Adrenal gland (tissue), 5 donors: ENCODE data around the gene ZNF93.

Experiments used
- POLR2A ChIP-seq, 2 donors: fragments of 450-650 bp; IDR thresholded peaks; one replicate each; pipeline ENCODE4 v1.6.1; 2017; ENCODE audit warnings: antibody characterized with exemption in 2 of 2, mild to moderate bottlenecking in 2 of 2, moderate library complexity in 1 of 2
- TF ChIP-seq, protein P1 (sequence below), 6 experiments: fragments of 450-650 bp in 4 of 6; fragments of 200-600 bp in 2 of 6; sonication (generic) in 1 of 6; IDR thresholded peaks; 1 replicate in 5 of 6; 2 replicates in 1 of 6; pipeline versions ENCODE4 v1.5.1 to v1.8.0; 2016 to 2021; ENCODE audit warnings: antibody characterized with exemption in 6 of 6, mild to moderate bottlenecking in 2 of 6, moderate library complexity in 1 of 6
- donor health status: DM: no; HTN: no; CAD: no.

DNA sequence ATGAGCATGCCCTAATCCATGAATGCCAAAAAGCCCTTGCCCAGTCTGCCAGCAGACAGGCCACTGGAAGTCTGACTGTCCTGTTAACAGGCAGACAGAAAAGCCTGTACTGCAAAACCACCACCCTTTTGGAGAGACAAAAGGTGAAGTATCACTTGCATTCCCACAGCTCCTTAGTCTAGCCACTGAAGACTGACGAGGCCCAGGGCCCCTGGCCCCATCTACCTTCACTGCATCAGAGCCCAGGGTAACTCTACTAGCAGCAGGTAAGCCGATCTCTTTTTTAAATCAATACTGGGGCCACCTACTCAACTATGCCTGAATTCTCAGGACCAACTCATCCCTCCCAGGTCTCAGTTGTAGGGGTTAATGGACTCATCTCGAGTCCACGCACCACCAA lies 45.5 kb downstream of the ZNF93 start:
- TF ChIP-seq, protein P1, sequence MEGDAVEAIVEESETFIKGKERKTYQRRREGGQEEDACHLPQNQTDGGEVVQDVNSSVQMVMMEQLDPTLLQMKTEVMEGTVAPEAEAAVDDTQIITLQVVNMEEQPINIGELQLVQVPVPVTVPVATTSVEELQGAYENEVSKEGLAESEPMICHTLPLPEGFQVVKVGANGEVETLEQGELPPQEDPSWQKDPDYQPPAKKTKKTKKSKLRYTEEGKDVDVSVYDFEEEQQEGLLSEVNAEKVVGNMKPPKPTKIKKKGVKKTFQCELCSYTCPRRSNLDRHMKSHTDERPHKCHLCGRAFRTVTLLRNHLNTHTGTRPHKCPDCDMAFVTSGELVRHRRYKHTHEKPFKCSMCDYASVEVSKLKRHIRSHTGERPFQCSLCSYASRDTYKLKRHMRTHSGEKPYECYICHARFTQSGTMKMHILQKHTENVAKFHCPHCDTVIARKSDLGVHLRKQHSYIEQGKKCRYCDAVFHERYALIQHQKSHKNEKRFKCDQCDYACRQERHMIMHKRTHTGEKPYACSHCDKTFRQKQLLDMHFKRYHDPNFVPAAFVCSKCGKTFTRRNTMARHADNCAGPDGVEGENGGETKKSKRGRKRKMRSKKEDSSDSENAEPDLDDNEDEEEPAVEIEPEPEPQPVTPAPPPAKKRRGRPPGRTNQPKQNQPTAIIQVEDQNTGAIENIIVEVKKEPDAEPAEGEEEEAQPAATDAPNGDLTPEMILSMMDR (IDR thresholded peaks at IDR 0.05), result no peak
- no peak for TF ChIP-seq POLR2A (IDR thresholded peaks at IDR 0.05)
